IgD-negative memory B cell (primary cell): ENCODE data around the gene ADAMTSL1. TPM values are rescaled to one million over a fixed set of nuclear protein-coding genes. Genes with fewer than 3 reads are reported as not detected.

ENCODE experiments used
- H3K27ac Mint-ChIP-seq, 3 donors: one replicate each; pipeline ENCODE4 v1.8.0; 2020 to 2022; ENCODE audit warnings: mild to moderate bottlenecking in 3 of 3, mixed read lengths in 3 of 3, moderate library complexity in 1 of 3
- H3K27me3 Mint-ChIP-seq: one replicate; pipeline ENCODE4 v1.8.0; 2021; ENCODE audit warnings: mixed read lengths
- H3K36me3 Mint-ChIP-seq: one replicate; pipeline ENCODE4 v1.8.0; 2020; ENCODE audit warnings: mild to moderate bottlenecking, mixed read lengths
- H3K4me1 Mint-ChIP-seq, 3 donors: one replicate each; pipeline ENCODE4 v1.8.0; 2020 to 2022; ENCODE audit warnings: mixed read lengths in 3 of 3, mild to moderate bottlenecking in 1 of 3
- H3K4me3 Mint-ChIP-seq, 4 donors: one replicate each; pipeline ENCODE4 v1.8.0; 2020 to 2022; ENCODE audit warnings: mild to moderate bottlenecking in 4 of 4, mixed read lengths in 4 of 4, moderate library complexity in 3 of 4
- H3K9me3 Mint-ChIP-seq, 3 donors: one replicate each; pipeline ENCODE4 v1.8.0; 2020 to 2021; ENCODE audit warnings: mixed read lengths in 3 of 3, mild to moderate bottlenecking in 1 of 3
- polyA plus RNA-seq: library from polyadenylated mRNA; unstranded; fragments of 300-500 nt; fragmentation: Illumina TruSeq; gene quantifications from one replicate; pipeline ENCODE4 v1.2.3, GENCODE V29; 2021

Gene ADAMTSL1
- polyA plus RNA-seq, 1 donor from 2014 or later: not detected

DNA sequence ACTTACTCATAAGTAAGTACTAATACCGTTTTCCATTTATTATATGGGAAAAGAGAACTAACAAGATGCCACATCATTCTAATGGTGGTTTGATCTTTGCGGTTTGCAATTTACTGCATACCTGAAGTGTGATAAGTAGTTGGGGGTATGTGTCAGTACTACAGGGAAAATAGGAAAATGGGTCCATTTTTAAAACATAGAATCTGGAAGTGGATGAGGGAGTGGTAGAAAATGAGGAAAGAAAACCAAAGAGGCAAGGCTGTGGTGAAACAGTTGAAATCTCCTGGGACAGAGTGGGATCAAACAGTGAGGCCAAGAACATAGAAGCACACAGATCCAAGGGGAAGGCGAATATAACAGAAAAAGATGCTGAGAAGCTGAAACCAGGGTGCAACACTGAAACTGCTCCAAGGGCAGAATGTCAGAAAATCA is 6.7 kb downstream of the ADAMTSL1 start:
- Mint-ChIP-seq H3K9me3 (peaks cover 2 to 3% (median 2%) of the 10 kb centered on the region in 3 donors), H3K36me3 (no peaks in the 10 kb centered on the region), H3K27me3 (no peaks in the 10 kb centered on the region), H3K27ac (no peak overlapping the region), H3K4me3 (no peak overlapping the region), H3K4me1 (no peaks in the 10 kb centered on the region)

- no peak overlapping the region for H3K27ac Mint-ChIP-seq
- H3K36me3 Mint-ChIP-seq: no peaks in the 10 kb centered on the region
- peaks cover 2 to 4% (median 3%) of the 10 kb centered on the region in 3 donors for H3K9me3 Mint-ChIP-seq
- no peaks in the 10 kb centered on the region for H3K4me1 Mint-ChIP-seq
- no peak overlapping the region for H3K4me3 Mint-ChIP-seq
- no peaks in the 10 kb centered on the region for H3K27me3 Mint-ChIP-seq
Measured at GRCh38 chr9:18482371-18482770, 8.4 kb downstream of the ADAMTSL1 start.

- H3K27ac Mint-ChIP-seq: no peak overlapping the region
- no peak overlapping the region for H3K4me3 Mint-ChIP-seq
- peaks cover 2 to 4% (median 3%) of the 10 kb centered on the region in 3 donors for H3K9me3 Mint-ChIP-seq
- H3K27me3 Mint-ChIP-seq: no peaks in the 10 kb centered on the region
- no peaks in the 10 kb centered on the region for H3K4me1 Mint-ChIP-seq
- no peaks in the 10 kb centered on the region for H3K36me3 Mint-ChIP-seq
Measured at GRCh38 chr9:18485714-18486113, 11.8 kb downstream of the ADAMTSL1 start.

DNA sequence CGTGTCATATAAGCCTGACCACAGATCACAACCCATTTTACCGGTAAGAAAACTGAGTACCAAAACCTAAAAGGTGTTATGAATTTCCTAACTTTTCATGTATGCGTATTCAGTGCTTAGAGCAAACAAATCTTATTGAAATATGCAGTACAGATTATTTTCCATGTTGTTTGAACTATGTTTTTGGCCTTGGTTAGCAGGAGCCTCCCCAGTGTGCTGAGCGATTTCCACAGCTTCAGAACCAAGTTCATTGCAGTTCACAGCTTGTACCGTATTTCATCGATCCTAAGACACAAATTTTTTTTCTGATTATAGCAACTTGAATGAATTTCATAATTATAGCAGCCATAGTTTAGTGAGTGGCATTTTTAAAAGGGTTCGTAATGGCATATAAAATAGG is 13.7 kb downstream of the ADAMTSL1 start:
- H3K4me3 Mint-ChIP-seq: no peak overlapping the region
- no peaks in the 10 kb centered on the region for H3K36me3 Mint-ChIP-seq
- no peaks in the 10 kb centered on the region for H3K27me3 Mint-ChIP-seq
- peaks cover 2 to 4% (median 3%) of the 10 kb centered on the region in 3 donors for H3K9me3 Mint-ChIP-seq
- H3K4me1 Mint-ChIP-seq: no peaks in the 10 kb centered on the region
- H3K27ac Mint-ChIP-seq: no peak overlapping the region

GRCh38 chr9:18488886-18489285 is 14.9 kb downstream of the ADAMTSL1 start:
- Mint-ChIP-seq H3K36me3 (no peaks in the 10 kb centered on the region), H3K27ac (no peak overlapping the region), H3K4me1 (no peaks in the 10 kb centered on the region), H3K4me3 (no peak overlapping the region), H3K9me3 (peaks cover 0 to 4% (median 3%) of the 10 kb centered on the region in 3 donors), H3K27me3 (no peaks in the 10 kb centered on the region)

GRCh38 chr9:18489861-18490260 is 15.9 kb downstream of the ADAMTSL1 start:
- Mint-ChIP-seq H3K4me3 (no peak overlapping the region), H3K9me3 (peaks cover 0 to 6% (median 3%) of the 10 kb centered on the region in 3 donors), H3K36me3 (no peaks in the 10 kb centered on the region), H3K27ac (no peak overlapping the region), H3K4me1 (no peaks in the 10 kb centered on the region), H3K27me3 (no peaks in the 10 kb centered on the region)

DNA sequence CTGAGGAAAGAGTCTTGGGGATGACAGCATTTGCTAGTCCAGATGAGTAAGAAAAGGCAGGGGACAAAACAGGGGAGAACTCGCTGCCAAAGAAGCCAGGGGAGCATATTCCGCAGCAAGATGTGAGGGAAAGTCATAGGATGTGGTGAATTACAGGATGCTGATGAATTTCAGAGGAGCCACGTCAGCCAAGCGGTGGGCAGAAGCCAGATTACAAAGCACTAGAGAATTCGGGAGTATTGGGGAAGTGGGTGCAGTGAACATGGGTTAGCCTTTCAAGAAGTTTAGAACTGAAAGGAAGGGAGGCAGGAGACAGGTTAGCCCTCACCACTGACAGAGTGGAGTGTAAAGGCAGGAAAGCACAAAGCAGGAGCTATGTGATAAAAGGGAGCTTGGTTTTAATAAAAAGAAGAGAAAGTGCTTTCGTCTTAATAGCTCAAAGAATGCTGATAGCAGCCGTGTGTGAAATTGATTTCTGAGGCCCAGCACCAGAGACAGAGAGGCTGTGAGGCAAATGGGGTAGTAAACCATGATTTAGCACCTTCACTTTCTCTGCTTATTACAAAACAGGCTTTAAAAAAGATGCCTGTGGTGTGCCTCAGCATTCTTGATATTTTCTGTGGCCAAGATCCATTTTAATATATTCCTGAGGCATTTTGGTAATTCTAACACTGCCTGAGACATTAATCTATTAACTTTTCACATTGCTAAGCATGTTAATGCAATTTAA is 16.9 kb downstream of the ADAMTSL1 start:
- no peak overlapping the region for H3K4me3 Mint-ChIP-seq
- H3K36me3 Mint-ChIP-seq: no peaks in the 10 kb centered on the region
- no peak overlapping the region for H3K27ac Mint-ChIP-seq
- no peaks in the 10 kb centered on the region for H3K4me1 Mint-ChIP-seq
- peaks cover 0 to 4% (median 0%) of the 10 kb centered on the region in 3 donors for H3K9me3 Mint-ChIP-seq
- no peaks in the 10 kb centered on the region for H3K27me3 Mint-ChIP-seq

GRCh38 chr9:18492612-18493011 is 18.7 kb downstream of the ADAMTSL1 start:
- no peak overlapping the region for H3K4me3 Mint-ChIP-seq
- no peaks in the 10 kb centered on the region for H3K36me3 Mint-ChIP-seq
- H3K9me3 Mint-ChIP-seq: peaks cover 0 to 2% (median 0%) of the 10 kb centered on the region in 3 donors
- H3K27me3 Mint-ChIP-seq: no peaks in the 10 kb centered on the region
- no peak overlapping the region for H3K27ac Mint-ChIP-seq
- H3K4me1 Mint-ChIP-seq: no peaks in the 10 kb centered on the region

- H3K36me3 Mint-ChIP-seq: no peaks in the 10 kb centered on the region
- no peaks in the 10 kb centered on the region for H3K4me1 Mint-ChIP-seq
- no peak overlapping the region for H3K4me3 Mint-ChIP-seq
- H3K9me3 Mint-ChIP-seq: peaks cover 0 to 2% (median 0%) of the 10 kb centered on the region in 3 donors
- H3K27me3 Mint-ChIP-seq: no peaks in the 10 kb centered on the region
- H3K27ac Mint-ChIP-seq: no peak overlapping the region
Measured at GRCh38 chr9:18493451-18493993, 19.6 kb downstream of the ADAMTSL1 start.

DNA sequence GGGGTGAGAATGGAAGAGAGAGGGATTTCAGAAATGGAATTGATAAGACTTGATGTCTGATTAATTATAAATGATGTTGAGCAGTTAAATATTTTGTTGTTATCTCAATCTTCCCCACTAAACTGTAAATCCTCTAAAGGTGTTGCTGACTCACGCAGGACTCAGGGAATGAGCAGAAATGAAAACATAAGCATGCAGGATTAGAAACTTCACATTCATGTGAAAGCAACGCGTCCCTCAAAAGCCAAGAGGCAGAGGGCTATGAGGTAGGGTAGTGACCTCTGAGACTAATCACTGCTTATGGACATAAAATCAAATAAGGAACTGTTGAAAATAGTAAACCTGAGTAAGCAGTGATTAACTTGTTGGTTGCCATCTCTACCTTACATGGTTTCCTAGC is 21.1 kb downstream of the ADAMTSL1 start:
- Mint-ChIP-seq H3K4me1 (no peaks in the 10 kb centered on the region), H3K9me3 (peaks cover 0 to 2% (median 0%) of the 10 kb centered on the region in 3 donors), H3K36me3 (no peaks in the 10 kb centered on the region), H3K27me3 (no peaks in the 10 kb centered on the region), H3K27ac (no peak overlapping the region), H3K4me3 (no peak overlapping the region)

DNA sequence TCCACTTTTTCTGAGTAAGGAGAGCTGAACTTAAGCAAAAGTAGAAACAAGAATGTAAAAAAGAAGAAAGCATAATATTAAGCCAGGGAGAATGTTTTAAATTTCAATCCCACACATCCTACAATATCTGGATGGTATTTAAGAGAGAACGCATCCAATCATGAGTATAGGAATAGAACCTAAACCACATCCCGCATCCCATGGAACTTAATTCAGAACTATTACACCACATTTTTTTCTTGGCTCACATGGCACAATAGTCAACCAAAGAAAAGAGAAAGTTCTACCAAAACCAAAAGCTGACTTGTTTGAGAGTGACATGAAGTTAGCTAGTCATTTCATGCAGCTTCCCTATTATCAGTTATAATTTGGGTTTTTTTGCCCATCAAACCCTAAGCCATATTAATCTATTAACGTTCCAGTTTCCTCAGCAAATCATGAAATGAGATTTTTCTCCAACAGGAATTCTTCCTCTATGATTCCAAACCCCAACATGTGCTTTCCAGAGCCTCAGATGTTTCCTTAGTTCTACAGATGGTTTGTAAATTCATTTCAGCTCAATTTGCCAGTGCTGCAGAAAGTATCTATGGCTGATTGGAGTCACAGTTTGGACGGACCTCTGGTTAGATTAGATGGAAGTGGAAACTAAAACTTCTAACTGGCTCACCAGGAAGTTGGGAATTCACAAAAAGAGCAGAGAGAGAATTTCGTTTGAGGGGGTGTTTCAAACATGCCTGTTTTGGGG is 22.5 kb downstream of the ADAMTSL1 start:
- H3K36me3 Mint-ChIP-seq: no peaks in the 10 kb centered on the region
- H3K27me3 Mint-ChIP-seq: no peaks in the 10 kb centered on the region
- no peak overlapping the region for H3K4me3 Mint-ChIP-seq
- H3K9me3 Mint-ChIP-seq: peaks cover 0 to 2% (median 0%) of the 10 kb centered on the region in 3 donors
- H3K27ac Mint-ChIP-seq: no peak overlapping the region
- H3K4me1 Mint-ChIP-seq: no peaks in the 10 kb centered on the region

DNA sequence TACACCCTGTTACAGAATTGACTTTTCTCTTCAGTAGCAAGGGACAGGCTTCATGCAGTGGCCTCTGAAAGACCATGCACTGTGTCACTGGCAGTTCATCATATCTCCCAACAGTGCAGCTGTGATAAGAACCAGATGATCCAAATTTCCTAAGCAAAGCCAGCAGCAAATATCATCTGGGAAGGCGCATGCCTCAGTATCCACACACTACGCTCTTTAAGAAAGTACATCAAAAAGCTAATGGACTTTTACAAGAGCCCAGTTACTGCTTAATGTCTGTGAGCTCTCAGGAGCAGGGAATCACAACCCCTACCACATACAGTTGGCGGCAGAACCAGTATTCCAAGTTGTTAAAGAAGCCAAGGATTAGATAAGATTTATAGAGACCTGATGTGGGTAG is 25.1 kb downstream of the ADAMTSL1 start:
- Mint-ChIP-seq H3K4me3 (no peak overlapping the region), H3K27ac (peak overlapping the region in 1 of 3 donors; percentile 5), H3K9me3 (peaks cover 0 to 2% (median 0%) of the 10 kb centered on the region in 3 donors), H3K36me3 (no peaks in the 10 kb centered on the region), H3K27me3 (no peaks in the 10 kb centered on the region), H3K4me1 (no peaks in the 10 kb centered on the region)

DNA sequence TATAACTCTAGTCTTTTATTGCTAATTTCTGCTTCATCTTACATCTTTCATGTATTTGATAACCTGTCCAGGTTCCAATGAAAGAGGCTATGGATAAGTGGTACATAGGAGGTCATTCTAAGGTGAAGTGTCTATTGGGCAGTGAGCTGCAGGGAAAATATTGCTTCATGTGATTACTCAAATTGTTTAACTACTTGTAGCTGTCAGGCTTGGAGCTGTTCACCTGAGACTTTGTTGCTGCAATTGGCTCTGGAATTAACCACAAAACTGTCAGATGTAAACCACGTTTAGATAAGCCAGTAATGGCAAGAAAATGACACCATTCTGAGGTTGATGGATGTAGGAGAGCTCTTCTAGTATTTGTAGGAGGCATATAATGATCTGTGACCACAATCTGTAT is 26.0 kb downstream of the ADAMTSL1 start:
- no peak overlapping the region for H3K4me3 Mint-ChIP-seq
- no peak overlapping the region for H3K27ac Mint-ChIP-seq
- H3K27me3 Mint-ChIP-seq: no peaks in the 10 kb centered on the region
- no peaks in the 10 kb centered on the region for H3K36me3 Mint-ChIP-seq
- no peaks in the 10 kb centered on the region for H3K4me1 Mint-ChIP-seq
- H3K9me3 Mint-ChIP-seq: no peaks in the 10 kb centered on the region

- Mint-ChIP-seq H3K27ac (no peak overlapping the region), H3K27me3 (no peaks in the 10 kb centered on the region), H3K4me3 (no peak overlapping the region), H3K9me3 (no peaks in the 10 kb centered on the region), H3K36me3 (no peaks in the 10 kb centered on the region), H3K4me1 (no peaks in the 10 kb centered on the region)
Measured at GRCh38 chr9:18500451-18500850, 26.5 kb downstream of the ADAMTSL1 start.

GRCh38 chr9:18501949-18502348 is 28.0 kb downstream of the ADAMTSL1 start:
- H3K36me3 Mint-ChIP-seq: no peaks in the 10 kb centered on the region
- H3K27ac Mint-ChIP-seq: no peak overlapping the region
- no peaks in the 10 kb centered on the region for H3K9me3 Mint-ChIP-seq
- no peaks in the 10 kb centered on the region for H3K27me3 Mint-ChIP-seq
- H3K4me3 Mint-ChIP-seq: no peak overlapping the region
- no peaks in the 10 kb centered on the region for H3K4me1 Mint-ChIP-seq
